Dedifferentiated amniotic fluid mesenchymal stem cell (primary cell): ENCODE data around the gene XPR1.
A peak's percentile ranks its signal among the peaks of the same experiment; 100 is the strongest.

ENCODE experiments used
- DNase-seq: peaks from one replicate; pipeline ENCODE4 v3.0.0-alpha.2; 2016; ENCODE audit errors: extremely low spot score

Gene XPR1

DNA sequence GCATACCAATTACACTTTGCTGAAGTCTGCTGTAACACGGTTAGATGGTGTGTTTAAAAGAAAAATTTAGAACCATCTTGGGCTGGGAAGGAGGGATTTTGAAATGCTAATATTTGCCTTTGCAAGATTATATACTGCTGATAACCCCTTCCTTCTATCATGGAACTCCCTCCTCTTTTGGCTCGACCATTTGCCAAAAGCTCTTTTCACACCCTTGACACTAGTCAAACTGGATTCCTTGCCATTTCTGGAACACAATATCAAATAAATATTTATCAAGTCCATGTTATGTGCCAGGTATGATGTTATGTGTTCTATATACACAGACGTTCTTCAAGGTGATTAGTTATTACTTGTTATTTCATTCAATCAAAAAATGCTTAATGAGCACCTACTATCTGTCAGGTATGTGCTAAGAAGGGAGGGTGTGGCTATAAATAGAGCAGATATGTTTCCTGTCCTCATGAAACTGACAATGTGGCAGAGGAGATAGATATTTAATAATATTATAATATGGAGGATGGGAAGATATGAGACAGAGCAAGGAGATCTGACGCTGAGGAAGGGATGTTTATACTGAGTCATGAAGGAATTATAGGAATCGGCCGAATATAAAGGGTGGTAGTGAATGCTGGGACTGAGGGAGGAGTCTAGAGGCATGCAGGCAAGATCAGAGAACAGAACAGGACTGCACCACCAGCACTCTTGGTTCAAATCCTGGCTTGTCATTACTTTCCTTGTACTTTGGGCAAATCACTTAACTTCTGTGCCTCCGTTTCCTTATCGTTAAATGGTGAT lies 16.1 kb upstream of the XPR1 start:
- no peak for DNase-seq

DNA sequence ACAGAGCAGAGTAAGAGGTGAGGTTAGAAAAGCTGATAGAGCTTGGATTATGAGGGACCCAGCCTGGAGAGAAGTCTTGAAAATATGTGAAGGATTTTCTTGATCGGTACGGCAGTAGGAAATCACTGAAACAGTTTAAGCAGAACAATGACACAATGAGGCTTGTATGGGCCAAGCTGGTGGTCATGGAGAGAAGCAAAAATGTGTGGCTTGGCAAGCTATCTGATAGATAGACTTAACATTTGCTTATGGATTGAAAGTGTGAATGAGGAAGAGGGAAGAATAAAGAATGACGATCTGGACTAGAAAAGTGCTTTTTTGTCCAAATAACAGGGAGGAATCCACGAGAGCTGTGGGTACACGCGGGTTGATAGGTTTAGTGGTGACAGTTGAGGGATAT lies 15.4 kb upstream of the XPR1 start:
- DNase-seq = no peak

DNA sequence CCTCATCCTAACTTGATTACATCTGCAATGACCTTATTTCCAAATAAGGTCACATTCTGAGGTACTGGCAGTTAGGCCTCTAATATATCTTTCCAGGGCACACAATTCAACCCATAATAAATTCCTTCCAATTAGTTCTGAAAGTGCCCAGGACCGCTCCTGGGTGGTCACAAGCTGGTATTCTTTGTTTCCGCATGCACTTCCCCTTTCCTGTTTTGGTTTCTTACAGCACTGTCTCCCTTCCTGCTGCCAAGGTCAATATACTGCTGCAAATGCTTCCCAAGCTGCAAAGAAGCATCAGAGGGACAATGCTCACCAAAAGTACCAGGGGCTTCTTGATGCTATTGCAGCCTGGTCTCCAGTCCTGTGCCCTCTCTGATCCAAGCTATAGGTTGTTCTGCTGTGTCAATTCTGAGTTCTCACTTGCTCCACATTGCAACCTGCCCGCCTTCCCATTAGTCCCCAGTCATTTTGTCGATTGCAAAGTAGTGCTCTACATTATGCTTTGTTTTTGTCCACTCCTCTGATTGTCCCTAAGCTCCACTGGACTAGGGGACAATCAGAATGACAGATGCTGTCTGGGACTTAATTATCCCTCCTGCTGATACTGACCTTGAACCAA lies 13.9 kb upstream of the XPR1 start:
- DNase-seq = no peak

DNA sequence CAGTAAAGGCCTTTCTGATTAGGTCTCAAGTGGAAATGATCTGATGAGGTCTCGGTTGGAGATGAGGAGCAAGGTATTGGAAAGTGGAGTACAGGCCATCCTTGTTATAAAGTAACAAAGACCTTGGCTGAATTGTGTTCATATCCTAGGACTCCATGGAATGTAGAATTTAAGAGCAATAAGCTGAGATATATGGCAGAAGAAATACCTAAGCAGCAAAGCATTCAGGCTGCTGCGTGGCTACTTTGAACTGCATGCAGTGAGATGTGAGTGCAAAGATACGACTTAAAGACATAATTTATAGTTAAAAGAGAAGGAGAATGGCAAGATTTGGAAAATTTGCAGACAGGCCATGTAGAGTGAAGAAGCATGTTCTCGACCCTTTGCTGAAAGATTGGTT lies 11.2 kb upstream of the XPR1 start:
- DNase-seq = peak; percentile 33

DNA sequence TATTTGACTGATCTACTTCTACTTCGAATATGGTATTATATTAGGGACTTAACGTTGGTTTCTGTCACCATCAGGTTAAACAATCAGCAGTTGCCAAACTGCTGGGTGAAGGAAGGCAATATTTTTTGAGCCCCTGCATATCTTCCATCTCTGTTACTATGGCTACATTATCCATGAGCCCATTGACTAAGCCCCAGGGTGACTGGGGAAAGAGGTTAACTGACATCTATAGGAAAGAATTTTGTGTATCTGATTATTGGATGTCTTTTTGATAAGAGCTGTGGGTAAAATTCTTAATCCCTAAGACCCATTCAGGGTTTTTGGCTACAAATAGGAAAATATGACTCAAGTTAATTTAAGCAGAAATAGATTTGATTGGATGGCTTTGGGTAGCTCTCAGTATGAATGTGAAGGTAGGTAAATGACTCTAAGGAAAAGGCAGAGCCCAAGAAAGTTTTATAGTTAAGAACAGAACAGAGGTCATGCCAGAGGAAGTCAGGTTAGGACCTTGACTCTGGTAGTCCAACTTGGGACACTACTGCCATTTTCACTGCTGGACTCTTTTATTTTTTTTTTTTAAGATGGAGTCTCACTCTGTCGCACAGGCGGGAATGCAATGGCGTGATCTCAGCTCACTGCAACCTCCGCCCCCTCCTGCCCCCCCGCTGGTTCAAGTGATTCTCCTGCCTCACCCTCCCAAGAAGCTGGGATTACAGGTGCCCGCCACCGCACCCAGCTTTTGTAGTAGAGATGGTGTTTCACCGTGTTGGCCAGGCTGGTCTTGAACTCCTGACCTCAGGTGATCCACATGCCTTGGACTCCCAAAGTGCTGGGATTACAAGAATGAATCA lies 8.9 kb upstream of the XPR1 start:
- no peak for DNase-seq

DNA sequence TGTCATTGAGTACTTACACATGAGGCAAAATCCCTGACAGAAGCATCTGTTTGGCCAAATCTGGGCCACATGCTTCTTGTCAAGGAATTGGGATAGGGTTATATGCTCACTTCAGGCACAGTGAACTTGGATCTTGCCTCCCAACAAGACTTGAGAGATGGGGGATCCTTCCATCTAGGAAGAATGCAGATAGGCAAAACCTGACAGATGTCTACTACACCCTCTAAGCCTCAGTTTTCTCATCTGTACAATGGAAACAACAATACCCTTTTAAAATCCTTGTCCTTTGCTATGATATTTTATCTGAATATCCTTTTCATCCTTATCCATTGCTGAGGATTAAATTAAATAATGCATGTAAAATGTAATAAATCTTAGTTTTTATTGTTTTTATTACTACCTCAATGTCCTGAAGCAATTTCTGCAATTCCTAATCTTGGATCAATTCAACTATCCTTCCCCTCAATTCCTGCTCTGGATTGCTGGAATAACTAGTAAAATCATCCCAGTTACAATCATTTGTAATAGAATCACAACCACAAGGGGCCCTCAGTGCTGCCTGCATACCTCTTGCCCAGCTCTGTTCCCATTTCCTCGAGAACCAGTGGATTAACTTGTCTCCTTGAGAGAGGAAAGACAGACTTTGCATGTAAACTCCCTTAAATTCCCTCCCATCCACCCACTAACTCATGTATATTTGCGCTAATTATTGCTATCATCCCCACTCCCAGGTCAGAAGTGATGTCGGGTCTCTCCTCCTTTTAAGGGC lies 8.1 kb upstream of the XPR1 start:
- DNase-seq = peak; percentile 34

DNA sequence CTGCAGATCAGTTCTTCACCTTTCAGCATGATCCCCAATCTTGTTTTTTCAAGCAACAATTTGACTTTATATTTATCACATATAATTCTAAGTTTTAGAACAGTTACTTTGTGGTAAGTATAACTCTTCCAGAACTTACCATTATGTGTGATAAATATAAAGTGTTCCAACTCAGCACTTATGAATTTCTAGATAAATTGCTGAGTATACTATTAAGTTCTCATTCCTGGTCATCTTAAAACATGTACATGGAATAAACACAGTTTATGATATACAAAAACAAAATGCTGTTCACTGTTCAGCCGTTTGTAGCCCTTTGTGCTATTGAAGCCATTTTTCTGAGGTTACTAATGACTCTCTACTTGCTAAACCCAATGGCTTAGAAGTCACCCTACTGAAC lies 5.1 kb upstream of the XPR1 start:
- DNase-seq = no peak

DNA sequence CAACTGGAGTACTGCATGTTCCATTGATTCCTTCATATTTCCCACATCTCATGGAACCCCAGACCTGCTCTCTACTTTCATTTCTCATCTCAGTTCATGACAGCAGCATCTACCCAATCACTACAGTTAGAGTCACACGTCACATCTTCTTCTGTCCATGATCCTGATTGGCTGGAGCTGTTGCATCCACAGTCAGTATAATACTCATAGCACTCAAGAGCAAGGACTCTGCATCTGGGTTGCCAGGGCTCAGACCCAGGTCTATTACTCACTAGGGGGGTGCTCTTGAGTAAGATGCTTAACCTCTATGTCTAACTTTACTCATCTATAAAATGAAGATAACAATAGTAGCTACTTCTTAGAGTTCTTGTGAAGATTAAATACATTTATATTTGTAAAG lies 4.4 kb upstream of the XPR1 start:
- no peak for DNase-seq

DNA sequence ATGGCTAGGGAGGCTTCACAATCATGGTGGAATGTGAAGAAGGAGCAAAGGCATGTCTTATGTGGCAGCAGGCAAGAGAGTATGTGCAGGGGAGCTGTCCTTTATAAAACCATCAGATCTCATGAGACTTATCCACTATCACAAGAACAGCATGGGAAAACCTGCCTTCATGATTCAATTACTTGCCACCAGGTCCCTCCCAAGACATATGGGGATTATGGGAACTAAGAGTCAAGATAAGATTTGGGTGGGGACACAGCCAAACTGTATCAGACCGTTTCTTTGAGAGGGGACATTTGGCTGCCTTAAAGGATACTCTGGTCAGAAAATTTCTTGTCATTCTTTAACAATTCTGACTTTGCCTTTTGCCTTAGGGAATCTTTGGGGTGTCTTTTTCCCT lies 3.2 kb upstream of the XPR1 start:
- no peak for DNase-seq

DNA sequence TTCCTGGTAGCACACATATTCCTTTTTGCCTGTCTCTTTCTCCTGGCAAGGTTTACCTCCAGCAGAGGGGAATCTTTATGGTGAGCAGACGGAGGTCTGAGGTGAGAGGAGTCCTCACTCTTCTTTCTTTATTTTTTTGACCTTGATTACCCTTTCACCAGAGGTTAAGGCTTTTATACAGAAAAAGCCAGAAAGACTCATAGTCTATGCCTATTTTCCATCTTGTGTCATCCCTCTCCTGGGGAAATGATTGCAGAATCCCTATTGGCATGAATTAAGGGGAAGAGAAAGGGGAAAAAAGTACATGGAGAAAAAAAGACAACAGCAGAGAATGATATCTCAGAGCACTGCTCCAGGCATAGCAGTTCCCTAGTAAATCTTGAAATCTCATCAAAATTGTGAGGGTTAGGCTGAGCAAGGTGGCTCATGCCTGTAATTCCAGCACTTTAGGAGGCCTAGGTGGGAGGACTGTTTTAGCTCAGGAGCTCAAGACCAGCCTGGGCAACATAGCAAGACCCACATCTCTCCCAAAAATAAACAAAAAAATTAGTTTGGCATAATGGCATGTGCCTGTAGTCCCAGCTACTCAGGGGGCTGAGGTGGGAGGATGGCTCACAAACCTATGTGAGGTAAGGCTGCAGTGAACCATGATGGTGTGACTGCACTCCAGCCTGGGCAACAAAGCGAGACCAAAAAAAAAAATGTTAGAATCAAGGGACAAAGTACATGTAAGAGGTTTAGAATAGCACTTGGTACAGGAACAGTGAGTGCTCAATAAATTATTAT lies 1.2 kb upstream of the XPR1 start:
- DNase-seq = no peak

DNA sequence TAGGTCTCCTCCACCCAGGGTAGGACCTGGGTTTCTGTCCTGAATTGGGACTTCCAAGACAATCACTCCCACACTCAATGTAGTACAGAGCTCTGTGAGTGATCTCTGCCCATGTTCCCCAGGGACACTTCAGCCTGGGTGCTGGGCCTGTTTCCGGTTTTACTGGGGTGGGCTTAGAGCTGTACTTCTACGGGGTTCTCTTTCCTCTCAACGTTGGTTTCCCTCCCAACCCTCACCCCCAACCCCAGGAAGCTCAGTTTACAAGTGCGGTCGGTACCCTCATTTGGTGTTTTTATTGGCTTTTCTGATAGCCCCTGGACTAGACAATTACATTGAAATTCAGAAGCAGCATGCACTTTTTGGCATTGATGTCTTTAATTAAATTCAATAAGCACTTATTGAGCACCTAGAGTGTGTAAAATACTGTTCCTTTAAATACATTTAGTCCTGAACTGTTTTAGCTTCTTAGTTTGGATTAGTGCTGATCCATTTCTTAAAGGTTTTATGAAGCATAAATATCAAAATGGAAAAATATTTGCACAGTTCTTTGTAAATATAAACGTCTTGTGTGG lies 542 bp upstream of the XPR1 start:
- DNase-seq = no peak

DNA sequence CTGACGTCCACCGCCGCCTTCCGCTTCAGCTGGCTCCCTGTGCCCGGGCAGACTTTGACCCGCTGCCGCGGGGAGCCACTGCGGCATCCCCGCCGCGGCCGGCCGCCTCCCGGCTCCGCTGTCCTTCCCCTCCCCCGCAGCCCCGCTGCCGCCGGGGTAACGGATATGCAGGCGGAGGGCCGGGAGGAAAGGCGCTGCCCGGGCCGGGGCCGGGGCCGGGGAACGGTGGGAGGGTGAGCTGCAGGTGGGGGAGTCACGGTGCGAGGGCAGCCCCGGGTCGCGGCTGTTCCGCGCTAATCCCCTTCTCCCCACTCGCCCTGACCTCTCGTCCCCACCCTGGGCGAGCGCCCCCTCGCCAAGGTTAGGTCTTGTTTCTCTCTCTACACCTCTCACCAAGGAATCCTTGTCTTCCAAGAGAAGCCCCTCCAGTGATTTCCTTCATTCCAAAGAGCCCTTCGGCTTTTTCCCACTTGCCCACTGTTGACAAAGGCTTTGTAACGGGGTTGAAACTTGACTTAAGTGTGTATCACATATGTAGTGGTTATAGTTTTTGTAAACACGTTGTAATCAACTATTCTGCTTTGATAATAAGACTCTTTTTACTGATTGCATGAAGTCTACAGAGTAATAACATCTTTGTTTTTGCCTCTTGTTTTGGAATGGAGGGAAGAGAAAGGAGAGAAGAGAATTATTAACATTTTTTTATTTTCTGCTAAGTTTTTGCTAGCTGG lies 669 bp downstream of the XPR1 start:
- no peak for DNase-seq

DNA sequence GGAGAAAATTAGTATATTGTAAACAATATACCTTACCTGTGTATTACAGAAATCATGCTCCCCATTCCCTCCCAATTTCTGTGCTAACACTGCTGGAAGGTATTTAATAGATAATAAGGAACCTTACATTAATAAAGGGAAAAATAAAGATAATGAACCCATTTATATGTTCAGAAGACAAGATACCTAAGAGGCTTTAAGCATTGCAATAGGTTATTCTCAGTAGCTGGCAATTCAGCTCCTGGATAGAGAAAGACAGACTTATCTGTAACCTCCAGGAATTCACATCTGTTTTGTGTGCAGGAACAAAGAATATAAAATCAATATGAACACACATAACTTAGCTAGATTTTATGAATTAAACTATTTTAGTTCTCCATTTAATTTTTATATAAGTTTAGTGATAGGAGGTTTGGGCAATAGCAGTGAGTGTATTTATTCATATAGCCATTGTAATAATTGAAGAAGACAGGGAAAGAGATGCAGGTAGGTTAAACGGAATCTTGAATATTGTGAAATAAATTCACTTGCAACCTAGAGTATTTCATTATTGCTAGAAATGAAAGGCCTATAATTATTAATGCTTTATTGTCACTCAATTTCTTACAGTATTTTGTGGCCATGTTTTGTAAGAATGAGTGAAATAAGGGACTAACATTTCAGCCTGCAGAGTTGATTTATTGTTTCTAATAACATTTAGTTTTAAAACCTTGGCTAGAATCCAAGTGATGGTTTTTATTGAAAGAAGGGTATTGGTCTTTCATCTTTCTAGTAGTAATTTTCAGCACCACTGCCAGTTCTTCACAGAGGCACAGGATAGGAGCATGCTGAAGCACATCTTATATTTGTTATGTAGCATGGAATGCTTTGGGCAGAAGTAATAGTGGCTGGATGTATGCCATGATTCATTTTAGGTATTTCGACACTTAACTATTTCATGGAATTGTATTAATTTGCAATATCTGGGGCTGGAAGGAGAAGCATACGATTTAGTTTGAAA lies 1.5 kb downstream of the XPR1 start:
- DNase-seq = no peak

DNA sequence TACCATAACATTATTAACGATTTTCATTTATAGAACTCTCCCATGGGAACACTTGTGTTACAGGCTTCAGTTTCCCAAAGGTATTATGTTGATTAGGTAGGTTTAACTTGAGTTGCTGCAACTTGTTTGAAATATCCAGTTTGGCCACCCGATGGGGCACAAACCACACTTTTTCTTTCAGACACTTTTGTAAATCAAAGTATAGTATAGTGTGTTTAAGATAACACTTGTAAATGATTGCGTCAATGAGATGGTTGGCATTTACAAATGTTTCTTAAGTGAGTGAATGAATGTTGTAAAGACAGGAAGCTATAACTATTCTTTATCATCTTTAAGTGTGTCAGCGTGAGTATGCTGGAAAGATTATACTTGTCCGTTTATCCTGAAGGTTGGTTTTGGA lies 4.3 kb downstream of the XPR1 start:
- no peak for DNase-seq

DNA sequence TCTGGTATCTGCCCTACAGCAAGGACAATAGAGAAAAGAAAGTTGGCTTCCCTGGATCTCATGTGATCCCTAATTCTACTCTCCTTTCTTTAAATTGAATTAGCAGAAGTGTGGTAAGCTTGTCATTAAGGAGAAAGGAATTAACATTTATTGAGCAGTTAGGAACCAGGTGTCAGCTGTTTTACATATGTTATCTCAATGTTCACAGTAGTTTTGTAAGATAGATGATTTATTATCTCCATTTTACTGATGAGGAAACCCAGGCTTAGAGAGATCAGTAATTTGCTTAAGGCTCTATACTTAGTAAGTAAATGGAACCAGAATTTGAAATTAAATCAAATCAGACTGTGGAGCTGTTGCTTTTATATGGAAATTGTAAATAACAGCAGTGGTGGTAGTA lies 8.0 kb downstream of the XPR1 start:
- DNase-seq = no peak

DNA sequence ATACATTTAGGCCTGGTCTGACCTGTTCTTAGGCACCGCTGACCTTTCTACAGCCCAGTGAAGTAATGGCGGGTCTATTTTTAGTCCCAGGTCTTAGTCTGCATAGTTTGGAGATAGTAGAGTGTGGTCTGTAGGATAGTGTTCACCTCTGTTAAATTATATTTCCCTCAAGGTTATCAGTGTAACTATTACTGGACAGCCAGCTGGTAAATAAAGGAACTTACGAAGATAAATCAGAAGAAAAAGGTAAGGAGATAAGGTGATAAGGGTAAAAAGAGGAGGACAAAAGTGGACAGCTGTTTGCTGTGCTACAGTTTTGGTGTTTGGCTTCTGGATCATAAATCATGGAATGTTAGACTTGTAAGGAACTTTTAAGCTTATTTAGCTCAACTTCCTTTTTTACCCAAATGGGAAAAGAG lies 8.7 kb downstream of the XPR1 start:
- DNase-seq = no peak

DNA sequence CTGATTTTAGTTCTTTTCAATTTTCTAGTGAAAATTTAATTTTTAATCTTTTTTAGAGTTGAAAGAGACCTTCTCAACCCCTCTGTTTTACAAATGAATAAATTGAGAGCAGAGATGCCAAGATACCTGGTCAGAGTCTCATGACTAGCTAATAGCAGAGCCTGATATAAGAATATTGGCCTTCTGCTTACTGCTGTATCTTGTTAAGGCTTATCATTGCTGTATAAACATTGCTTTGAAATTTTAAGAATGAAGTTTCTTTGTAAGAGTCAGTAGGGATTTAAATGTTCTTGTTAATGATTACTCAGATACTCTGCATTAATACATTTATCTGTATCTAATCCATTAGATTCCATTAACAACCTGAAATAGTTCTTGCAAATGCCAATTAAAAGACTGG lies 9.8 kb downstream of the XPR1 start:
- no peak for DNase-seq

DNA sequence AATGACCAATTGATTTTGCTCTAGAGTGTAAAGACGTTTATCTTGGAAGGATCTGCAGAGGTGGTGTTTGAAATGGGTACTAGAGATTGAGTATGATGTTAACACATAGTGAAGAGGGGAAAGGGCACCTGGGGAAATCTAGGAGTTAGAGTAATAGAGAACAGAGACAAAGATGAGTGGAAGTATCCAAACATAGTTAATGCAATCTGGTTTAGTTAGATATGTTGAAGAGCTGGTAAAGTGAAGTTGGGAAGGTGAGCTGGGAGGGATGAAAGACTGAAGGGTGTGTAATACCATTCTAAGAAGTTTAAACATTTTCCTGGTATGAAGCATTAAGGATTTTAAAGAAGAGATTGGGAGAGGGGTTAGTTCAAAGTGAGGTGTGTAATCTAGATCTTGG lies 11.0 kb downstream of the XPR1 start:
- DNase-seq = no peak

DNA sequence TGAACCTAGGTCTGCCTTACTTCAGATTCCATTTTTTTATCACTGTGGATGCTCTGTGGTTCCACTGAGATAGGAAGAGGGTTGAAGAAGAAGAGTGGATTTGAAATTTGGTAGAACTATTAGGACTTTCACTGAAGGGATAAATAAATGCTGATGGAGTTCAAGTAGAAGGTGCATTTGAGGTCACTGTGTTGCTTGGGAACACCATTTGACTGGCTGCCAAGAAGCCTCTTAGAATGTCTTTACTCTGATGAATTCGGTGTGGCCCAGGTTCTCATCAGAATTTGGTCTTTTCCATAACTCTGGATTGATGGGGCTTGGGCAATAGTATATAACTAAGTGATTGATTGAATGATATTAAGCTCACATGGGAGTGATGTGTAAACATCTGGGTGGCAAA lies 11.9 kb downstream of the XPR1 start:
- DNase-seq = no peak
